HUES64 (cell line): ENCODE data around the gene MAP3K12. TPM values are rescaled to one million over a fixed set of nuclear protein-coding genes. Genes with fewer than 3 reads are reported as not detected.
"Not testable (repeated sequence)": the region's sequence is repeated elsewhere in the genome, so short reads cannot be mapped to it uniquely, and the experiment has no call there.

ENCODE experiments used
- H3K27ac ChIP-seq: 2 replicates; pipeline ENCODE4 v1.7.0; 2013; ENCODE audit warnings: low read depth, low read length, inconsistent platforms
- H3K27me3 ChIP-seq: 2 replicates; pipeline ENCODE4 v1.6.1; 2013; ENCODE audit warnings: mild to moderate bottlenecking, low read length; ENCODE audit not compliant: insufficient read depth
- H3K36me3 ChIP-seq: 2 replicates; pipeline ENCODE4 v1.6.1; 2013; ENCODE audit warnings: mild to moderate bottlenecking, low read length; ENCODE audit not compliant: insufficient read depth
- H3K4me1 ChIP-seq: 2 replicates; pipeline ENCODE4 v1.6.1; 2013; ENCODE audit warnings: mild to moderate bottlenecking, low read length, moderate library complexity; ENCODE audit not compliant: insufficient read depth
- H3K4me3 ChIP-seq: 2 replicates; pipeline ENCODE4 v1.5.1; 2013; ENCODE audit warnings: mild to moderate bottlenecking, low read length, moderate library complexity
- H3K9ac ChIP-seq: 2 replicates; pipeline ENCODE4 v1.6.1; 2013; ENCODE audit warnings: mild to moderate bottlenecking, low read depth, low read length
- H3K9me3 ChIP-seq: 2 replicates; pipeline ENCODE4 v1.6.1; 2013; ENCODE audit warnings: low read depth, low read length; ENCODE audit not compliant: insufficient read depth
- WGBS: fragments of 150-250, 120-280 bp; methylation state at CpG from one replicate; pipeline ENCODE4 v1.1.7; 2013; ENCODE audit warnings: missing lambda C conversion rate; 5-methylcytosine and 5-hydroxymethylcytosine counted together
- polyA plus RNA-seq, 2 experiments: library from polyadenylated mRNA; stranded (reverse); fragments of 50-300 nt; gene quantifications; one replicate each; pipeline ENCODE4 v1.2.3, GENCODE V29; 2013

Gene MAP3K12, protein sequence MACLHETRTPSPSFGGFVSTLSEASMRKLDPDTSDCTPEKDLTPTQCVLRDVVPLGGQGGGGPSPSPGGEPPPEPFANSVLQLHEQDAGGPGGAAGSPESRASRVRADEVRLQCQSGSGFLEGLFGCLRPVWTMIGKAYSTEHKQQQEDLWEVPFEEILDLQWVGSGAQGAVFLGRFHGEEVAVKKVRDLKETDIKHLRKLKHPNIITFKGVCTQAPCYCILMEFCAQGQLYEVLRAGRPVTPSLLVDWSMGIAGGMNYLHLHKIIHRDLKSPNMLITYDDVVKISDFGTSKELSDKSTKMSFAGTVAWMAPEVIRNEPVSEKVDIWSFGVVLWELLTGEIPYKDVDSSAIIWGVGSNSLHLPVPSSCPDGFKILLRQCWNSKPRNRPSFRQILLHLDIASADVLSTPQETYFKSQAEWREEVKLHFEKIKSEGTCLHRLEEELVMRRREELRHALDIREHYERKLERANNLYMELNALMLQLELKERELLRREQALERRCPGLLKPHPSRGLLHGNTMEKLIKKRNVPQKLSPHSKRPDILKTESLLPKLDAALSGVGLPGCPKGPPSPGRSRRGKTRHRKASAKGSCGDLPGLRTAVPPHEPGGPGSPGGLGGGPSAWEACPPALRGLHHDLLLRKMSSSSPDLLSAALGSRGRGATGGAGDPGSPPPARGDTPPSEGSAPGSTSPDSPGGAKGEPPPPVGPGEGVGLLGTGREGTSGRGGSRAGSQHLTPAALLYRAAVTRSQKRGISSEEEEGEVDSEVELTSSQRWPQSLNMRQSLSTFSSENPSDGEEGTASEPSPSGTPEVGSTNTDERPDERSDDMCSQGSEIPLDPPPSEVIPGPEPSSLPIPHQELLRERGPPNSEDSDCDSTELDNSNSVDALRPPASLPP
- 13.1 TPM for polyA plus RNA-seq (2013, experiment 1 of 2)
- polyA plus RNA-seq (2013, experiment 2 of 2) = 11.2 TPM

DNA sequence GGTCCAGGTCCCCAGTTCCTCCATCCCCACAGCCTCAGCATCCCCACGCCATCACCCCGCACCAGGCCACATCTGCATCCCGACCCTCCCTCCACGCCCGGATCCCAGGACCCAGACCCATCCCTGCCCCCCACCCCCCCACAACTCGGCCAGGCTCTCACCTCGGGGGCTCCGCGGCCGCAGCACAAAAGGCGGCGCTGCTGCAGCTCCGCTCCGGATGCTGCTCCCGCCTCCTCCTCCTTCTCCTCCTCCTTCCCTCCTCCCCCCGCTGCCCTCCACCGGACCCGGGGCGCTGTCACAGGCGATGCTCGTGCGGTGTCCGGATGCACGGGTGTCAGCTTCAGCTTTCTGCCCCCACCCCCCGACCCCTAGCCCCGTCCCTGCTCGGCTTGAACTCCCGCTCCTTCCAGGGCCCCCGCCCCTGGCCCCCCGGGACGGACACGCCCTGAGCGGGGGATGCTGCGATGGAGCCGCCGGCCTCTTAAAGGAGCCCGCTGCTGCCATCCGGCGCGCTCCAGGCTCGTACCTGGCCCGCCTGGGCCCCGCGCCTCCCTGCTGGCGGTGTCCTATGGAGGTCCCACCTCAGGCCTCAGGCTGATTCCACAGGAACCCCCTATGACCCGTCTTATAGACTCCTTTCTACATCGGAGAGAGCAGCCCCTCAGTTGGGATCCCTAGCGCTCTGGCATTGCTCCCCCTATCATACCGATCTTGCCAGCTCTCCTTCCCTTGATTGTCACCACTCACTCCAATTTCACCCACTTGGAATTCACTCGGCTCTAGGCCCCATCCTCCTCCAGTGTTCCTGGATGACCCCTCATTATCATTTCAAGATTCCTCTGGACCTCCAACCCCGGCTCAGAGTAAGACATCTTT lies at the start of gene MAP3K12:
Gene MAP3K12 (minus strand): TSS at position 193 of the 876 bp plus-strand sequence. CDS start 12,067 bp downstream, outside the sequence.
- H3K27me3 ChIP-seq = no peaks in the 10 kb centered on the region
- H3K27ac ChIP-seq = peak within 1 kb of the TSS; percentile 79; the same call in 1 of the 2 replicates
- H3K9ac ChIP-seq = peak within 1 kb of the TSS; percentile 72
- peaks cover 13% of the 10 kb centered on the region for H3K36me3 ChIP-seq
- H3K4me1 ChIP-seq = peaks cover 34% of the 10 kb centered on the region
- WGBS = under 1% methylated on average over 51 of the region's 51 CpGs
- H3K9me3 ChIP-seq = no peaks in the 10 kb centered on the region
- H3K4me3 ChIP-seq = peak within 1 kb of the TSS; percentile 70

DNA sequence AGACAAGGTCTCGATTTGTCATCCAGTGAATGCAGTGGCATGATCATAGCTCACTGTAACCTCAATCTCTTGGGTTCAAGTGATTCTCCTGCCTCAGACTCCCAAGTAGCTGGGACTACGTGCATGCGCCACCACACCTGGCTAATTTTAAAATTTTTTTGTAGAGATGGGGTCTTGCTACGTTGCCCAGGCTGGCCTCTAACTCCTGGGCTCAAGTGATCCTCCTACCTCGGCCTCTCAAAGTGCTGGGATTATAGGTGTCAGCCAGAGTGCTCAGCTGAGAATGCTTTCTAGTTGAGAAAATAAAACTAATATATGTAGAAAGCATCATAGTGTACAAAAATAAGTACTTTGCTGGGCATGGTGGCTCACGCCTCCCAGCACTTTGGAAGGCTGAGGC lies 49.1 kb upstream of the MAP3K12 start:
- H3K9ac ChIP-seq, H3K27me3 ChIP-seq, H3K4me1 ChIP-seq, H3K4me3 ChIP-seq, H3K9me3 ChIP-seq, H3K27ac ChIP-seq: not testable (repeated sequence)
- 91% methylated on average over 6 of the region's 6 CpGs for WGBS
- H3K36me3 ChIP-seq = peaks cover 22% of the 10 kb centered on the region

DNA sequence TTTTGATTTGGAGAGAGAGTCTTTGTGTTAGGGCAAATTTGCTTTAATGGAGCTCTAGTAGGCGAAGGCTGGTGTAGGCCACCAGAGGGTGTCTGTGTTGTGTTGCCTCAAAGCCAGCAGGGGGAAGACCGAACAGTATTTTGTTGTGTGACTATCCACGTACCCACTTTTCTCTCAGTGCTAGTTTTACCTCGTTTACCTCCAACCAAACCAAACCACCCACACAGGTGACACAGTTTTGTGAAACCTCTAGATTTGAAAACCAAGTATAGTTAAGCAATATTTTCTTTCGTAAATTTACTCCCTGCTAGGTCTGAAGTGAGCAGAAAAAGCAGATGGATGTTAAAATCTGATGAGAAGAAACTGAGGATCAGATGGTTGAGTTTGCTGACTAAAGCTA lies 44.3 kb upstream of the MAP3K12 start:
- H3K9me3 ChIP-seq = no peaks in the 10 kb centered on the region
- H3K9ac ChIP-seq = peak overlapping the region; percentile 42; the same call in 1 of the 2 replicates
- peak overlapping the region; percentile 67 for H3K27ac ChIP-seq
- peaks cover 27% of the 10 kb centered on the region for H3K36me3 ChIP-seq
- no peaks in the 10 kb centered on the region for H3K27me3 ChIP-seq
- WGBS = 41% methylated on average over 5 of the region's 5 CpGs
- no peak overlapping the region for H3K4me3 ChIP-seq
- H3K4me1 ChIP-seq = peaks cover 7% of the 10 kb centered on the region; the same call in 1 of the 2 replicates

DNA sequence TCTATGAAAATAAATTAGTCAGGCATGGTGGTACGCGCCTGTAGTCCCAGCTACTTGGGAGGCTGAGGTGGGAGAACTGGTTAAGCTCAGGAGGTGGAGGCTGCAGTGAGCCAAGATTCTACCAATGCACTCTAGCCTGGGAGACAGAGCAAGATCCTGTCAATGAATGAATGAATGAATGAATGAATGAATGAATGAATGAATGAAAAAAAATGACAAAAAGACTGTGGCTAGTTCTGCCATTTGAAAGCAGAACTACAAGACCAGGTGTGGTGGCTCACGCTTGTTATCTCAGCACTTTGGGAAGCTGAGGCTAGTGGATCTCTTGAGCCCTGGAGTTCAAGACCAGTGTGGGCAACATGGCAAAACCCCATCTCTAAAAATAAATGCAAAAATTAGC lies 40.3 kb upstream of the MAP3K12 start:
- WGBS = 97% methylated on average over 3 of the region's 3 CpGs
- H3K27me3 ChIP-seq = no peaks in the 10 kb centered on the region
- H3K36me3 ChIP-seq = peaks cover 48% of the 10 kb centered on the region
- H3K4me1 ChIP-seq = peaks cover 7% of the 10 kb centered on the region; the same call in 1 of the 2 replicates
- H3K4me3 ChIP-seq = no peak overlapping the region
- H3K9ac ChIP-seq = no peak overlapping the region
- no peaks in the 10 kb centered on the region for H3K9me3 ChIP-seq
- H3K27ac ChIP-seq = no peak overlapping the region

DNA sequence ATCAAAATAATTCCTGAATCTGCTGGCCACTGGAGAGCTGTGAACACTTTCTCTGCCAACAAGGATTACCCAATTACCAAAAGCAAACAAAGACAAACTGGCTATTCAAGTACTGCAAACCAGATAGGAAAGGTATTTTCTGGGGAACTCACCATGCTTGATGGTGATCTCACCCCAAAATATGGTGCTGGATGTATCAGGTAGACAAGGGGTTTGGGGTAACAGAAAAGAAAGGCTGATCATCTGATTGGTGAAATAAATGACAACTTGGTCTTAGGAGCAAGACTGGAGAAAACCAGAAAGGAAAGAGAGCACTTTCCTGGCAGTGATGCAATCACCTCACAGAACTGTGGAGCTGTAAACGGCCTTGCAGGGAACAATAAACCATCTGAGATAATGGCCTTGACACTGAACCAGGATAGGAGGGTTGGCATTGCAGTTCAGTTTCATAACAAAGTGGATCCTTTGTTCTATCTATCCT lies 39.0 kb upstream of the MAP3K12 start:
- no peak overlapping the region for H3K27ac ChIP-seq
- peaks cover 56% of the 10 kb centered on the region for H3K36me3 ChIP-seq
- WGBS = 74% methylated on average over 1 of the region's 1 CpG

DNA sequence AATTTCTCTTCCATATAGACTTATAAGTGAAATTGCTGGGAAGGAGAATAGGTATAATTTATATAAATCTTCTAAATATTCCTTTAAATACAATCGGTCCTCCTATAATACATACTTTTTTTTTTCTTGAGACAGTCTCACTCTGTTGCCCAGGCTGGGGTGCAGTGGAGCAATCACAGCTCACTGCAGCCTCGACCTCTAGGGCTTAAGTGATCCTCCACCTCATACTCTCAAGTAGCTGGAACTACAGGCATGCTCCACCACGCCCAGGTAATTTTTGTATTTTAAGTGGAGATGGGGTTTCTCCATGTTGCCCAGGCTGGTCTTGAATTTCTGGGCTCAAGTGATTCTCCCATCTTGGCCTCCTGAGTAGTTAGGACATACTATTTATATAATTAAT lies 37.7 kb upstream of the MAP3K12 start:
- no peak overlapping the region for H3K27ac ChIP-seq
- H3K4me3 ChIP-seq = no peak overlapping the region
- no peak overlapping the region for H3K9ac ChIP-seq
- H3K9me3 ChIP-seq = no peaks in the 10 kb centered on the region
- WGBS = 95% methylated on average over 2 of the region's 3 CpGs
- H3K27me3 ChIP-seq = no peaks in the 10 kb centered on the region
- no peaks in the 10 kb centered on the region for H3K4me1 ChIP-seq
- peaks cover 59% of the 10 kb centered on the region for H3K36me3 ChIP-seq

More for the DNA sequence above, 39.0 kb upstream of the MAP3K12 start:
- Histone ChIP-seq H3K9me3 (no peaks in the 10 kb centered on the region), H3K9ac (no peak overlapping the region), H3K27me3 (no peaks in the 10 kb centered on the region), H3K4me1 (no peaks in the 10 kb centered on the region), H3K4me3 (no peak overlapping the region)

DNA sequence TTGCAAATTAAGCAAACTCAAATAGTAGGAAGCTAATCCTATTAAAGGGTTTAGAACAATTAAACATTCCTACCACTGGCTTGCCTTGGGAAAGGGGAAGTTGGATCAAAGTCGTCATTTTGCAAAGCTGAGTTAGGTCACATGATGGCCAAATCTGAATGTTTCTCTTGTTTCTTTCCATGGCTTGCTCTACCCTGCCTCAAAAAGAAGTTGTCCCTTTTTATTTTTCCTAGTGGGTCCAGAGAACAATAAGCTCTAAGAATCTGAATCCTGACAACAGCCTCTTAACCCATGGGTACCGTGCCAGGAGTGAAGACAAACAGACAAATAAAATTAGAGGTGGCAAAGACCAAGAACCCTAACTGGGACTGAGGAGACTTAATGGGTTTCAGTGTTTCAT lies 34.2 kb upstream of the MAP3K12 start:
- H3K4me3 ChIP-seq = no peak overlapping the region
- H3K27me3 ChIP-seq = no peaks in the 10 kb centered on the region
- H3K9ac ChIP-seq = no peak overlapping the region
- H3K9me3 ChIP-seq = no peaks in the 10 kb centered on the region
- WGBS = 98% methylated on average over 2 of the region's 2 CpGs
- no peak overlapping the region for H3K27ac ChIP-seq
- no peaks in the 10 kb centered on the region for H3K4me1 ChIP-seq
- H3K36me3 ChIP-seq = peaks cover 66% of the 10 kb centered on the region

DNA sequence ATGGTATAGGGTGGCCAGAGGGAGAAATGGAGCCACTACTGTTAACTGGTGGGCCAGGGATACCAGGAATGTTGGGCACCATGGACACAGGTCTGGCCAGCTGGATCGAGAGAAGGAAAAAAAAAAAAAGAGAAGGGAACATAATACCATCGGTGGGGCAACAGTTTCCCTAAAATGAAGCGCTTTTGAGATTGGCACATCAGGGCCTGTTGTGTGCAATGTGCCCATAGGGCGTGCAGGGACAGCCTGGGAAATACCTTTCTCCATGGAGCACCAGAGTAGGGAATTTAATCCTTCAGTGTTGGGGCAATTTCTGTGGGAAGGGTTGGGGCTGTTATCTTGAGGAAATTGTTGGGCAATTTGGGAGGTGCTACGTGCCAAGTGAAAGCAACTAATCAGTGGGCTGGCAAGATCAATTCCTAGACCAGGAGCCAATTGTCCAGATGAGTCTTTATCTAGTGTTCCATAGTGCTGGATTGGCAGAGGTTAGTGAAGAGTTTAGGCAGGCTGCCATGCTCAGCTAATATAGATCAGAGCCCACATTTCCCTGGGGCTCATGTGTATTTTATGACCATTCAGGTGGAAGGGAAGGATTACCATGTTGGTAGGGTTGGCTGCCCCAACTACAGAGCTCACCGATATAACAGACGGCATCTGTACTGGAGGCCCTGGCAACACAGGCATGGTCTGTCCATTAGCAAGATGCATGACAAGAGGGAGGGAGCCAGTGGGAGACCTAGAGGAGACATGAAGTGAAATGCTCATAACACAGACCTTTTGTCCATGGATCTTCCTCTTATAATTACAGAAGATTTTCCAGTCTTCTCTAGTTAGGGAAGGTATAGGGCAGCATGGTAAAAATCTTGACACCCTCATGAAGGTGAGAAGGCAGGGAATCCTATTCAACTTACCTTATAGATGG lies 33.5 kb upstream of the MAP3K12 start:
- no peak overlapping the region for H3K9ac ChIP-seq
- no peaks in the 10 kb centered on the region for H3K9me3 ChIP-seq
- H3K27ac ChIP-seq = no peak overlapping the region
- H3K4me1 ChIP-seq = no peaks in the 10 kb centered on the region
- 96% methylated on average over 7 of the region's 7 CpGs for WGBS
- no peaks in the 10 kb centered on the region for H3K27me3 ChIP-seq
- peaks cover 66% of the 10 kb centered on the region for H3K36me3 ChIP-seq
- no peak overlapping the region for H3K4me3 ChIP-seq

DNA sequence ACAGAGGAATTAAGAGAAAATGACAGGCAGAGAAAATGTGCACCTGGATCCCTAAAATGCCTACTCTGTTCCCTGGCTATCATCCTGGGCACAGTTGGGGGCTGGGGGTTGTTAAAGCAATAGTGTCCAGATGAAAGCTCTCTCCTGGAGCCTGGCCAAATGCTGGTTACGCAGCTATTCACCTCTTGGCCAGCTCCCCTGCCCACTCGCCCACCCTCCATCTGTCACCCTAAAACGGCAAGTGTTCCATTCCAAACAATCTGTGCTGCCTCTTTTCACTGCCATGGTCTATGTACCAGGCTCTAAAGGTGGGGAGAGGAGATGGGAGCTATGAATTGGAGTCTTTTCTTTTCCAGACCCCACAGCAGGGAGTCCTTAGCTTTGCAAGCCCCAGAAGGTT lies 32.8 kb upstream of the MAP3K12 start:
- WGBS = 90% methylated on average over 3 of the region's 3 CpGs

DNA sequence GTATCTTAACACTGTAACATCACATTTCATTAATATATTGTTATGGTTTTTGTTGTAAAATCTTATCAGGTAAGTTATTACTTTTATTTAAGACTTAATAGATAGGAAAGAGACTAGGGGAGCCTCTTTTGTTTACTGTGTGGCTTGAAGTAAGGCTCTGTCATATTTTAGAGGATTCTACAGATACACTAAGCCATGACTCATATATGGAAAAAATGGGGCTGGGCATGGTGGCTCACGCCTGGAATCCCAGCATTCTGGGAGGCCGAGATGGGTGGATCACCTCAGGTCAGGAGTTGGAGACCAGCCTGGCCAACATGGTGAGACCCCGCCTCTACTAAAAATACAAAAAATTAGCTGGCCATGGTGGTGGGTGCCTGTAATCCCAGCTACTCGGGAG lies 31.7 kb upstream of the MAP3K12 start:
- no peak overlapping the region for H3K27ac ChIP-seq
- H3K4me3 ChIP-seq = no peak overlapping the region
- no peaks in the 10 kb centered on the region for H3K27me3 ChIP-seq
- H3K36me3 ChIP-seq = peaks cover 58% of the 10 kb centered on the region
- no peaks in the 10 kb centered on the region for H3K9me3 ChIP-seq
- no peaks in the 10 kb centered on the region for H3K4me1 ChIP-seq
- WGBS = 95% methylated on average over 4 of the region's 4 CpGs
- no peak overlapping the region for H3K9ac ChIP-seq

More for the DNA sequence above, 32.8 kb upstream of the MAP3K12 start:
- Histone ChIP-seq H3K27ac (no peak overlapping the region), H3K4me1 (no peaks in the 10 kb centered on the region), H3K9ac (no peak overlapping the region), H3K36me3 (peaks cover 65% of the 10 kb centered on the region), H3K27me3 (no peaks in the 10 kb centered on the region), H3K9me3 (no peaks in the 10 kb centered on the region), H3K4me3 (no peak overlapping the region)
